HepG2 (cell line): ENCODE results near the gene SLC29A1.

ENCODE experiments used
- CC2D1A ChIP-seq: sonication (generic); formaldehyde crosslinking; IDR thresholded peaks from 2 replicates; pipeline ENCODE4 v1.8.1; 2023; ENCODE audit warnings: mild to moderate bottlenecking, missing genetic modification reagents
- DPF2 ChIP-seq: sonication (generic); formaldehyde crosslinking; IDR thresholded peaks from 2 replicates; pipeline ENCODE4 v1.4.0; 2020; ENCODE audit warnings: mild to moderate bottlenecking, low read depth, missing genetic modification reagents, borderline replicate concordance
- EZH2 ChIP-seq: conservative IDR thresholded peaks from 2 replicates; pipeline ENCODE4 v1.6.1; 2012; ENCODE audit warnings: mild to moderate bottlenecking, low read depth, low read length, moderate library complexity
- HNF4A ChIP-seq: sonication (generic); formaldehyde crosslinking; IDR thresholded peaks from 2 replicates; pipeline ENCODE4 v1.4.0; 2020; ENCODE audit warnings: missing genetic modification reagents
- KLF16 ChIP-seq, 2 experiments: sonication (generic) in 1 of 2; formaldehyde crosslinking in 1 of 2; IDR thresholded peaks; 2 replicates each; pipeline versions ENCODE4 v1.6.1 to v1.8.0; 2016 to 2023; ENCODE audit warnings: missing genetic modification reagents in 2 of 2, missing compliant biosample characterization in 1 of 2
- RAD21 ChIP-seq: fragments of 450-650 bp; formaldehyde crosslinking; IDR thresholded peaks from 2 replicates; pipeline ENCODE4 v1.5.0; 2020; ENCODE audit warnings: mild to moderate bottlenecking
- ZNF224 ChIP-seq: sonication (generic); formaldehyde crosslinking; IDR thresholded peaks from 2 replicates; pipeline ENCODE4 v1.5.0; 2020; ENCODE audit warnings: mild to moderate bottlenecking, missing genetic modification reagents
- ZNF367 ChIP-seq: sonication (generic); formaldehyde crosslinking; IDR thresholded peaks from 2 replicates; pipeline ENCODE4 v1.4.0; 2020; ENCODE audit warnings: missing genetic modification reagents, borderline replicate concordance
- ZNF761 ChIP-seq: sonication (generic); formaldehyde crosslinking; conservative IDR thresholded peaks from 2 replicates; pipeline ENCODE4 v1.4.0; 2020; ENCODE audit warnings: mild to moderate bottlenecking, missing genetic modification reagents
- TF ChIP-seq, protein P1 (sequence below): sonication (generic); formaldehyde crosslinking; IDR thresholded peaks from 2 replicates; pipeline ENCODE4 v1.4.0; 2020; ENCODE audit warnings: missing genetic modification reagents
- TF ChIP-seq, protein P2 (sequence below): IDR thresholded peaks from 2 replicates; pipeline ENCODE4 v1.6.1; 2016; ENCODE audit warnings: control low read depth

DNA sequence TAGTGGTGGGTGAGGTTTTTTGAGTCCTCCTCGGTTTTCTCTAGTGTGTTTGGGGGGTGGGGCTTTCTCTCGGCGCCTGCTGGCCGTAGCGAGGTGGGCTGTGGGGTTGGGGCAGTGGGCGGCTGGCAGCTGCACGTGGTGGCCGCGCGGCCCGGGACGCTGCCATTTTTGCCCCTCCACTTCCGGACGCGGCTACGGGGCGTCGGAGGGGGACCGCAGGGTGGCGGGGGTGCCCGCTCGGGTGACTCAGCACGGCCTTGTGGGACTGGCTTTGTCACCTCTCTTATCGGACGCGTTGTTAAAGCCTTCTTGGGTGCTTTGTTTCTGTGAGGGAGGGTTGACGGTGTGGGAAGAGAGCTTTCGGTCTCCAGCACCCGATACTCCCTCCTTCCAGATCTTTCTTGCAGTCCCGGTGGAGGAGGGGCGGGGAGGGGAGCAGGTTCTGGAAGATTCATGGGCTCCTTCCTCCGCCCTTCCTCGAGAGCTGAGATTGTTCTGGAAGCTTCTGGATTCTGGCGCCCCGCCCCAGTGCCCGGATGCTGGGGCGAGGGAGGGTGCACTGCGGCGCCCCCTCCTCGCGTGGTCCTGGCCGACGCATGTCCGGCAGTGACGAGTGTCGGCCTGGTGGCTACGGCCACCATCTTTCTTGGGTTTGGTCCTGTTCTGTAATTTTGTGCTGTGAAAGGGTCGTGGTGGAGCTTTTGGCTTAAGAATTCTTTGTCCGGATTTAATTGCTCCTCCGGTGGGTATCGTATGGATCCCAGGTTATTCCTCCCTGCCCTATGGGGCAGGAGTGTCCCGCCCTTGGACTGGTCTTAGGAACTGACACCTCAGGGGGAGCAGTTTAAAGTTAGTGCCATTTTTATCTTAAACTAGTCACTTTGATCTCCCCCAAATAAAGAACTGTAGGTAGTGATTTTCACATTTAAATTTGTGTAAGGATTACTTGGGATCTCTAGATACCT is 24.2 kb downstream of the SLC29A1 start:
- TF ChIP-seq EZH2 (no peak), ZNF367 (CRISPR knock-in tag) (no peak), DPF2 (CRISPR knock-in tag) (no peak; the same call in 1 of the 2 replicates), ZNF761 (CRISPR knock-in tag) (peak; percentile 8; the same call in 1 of the 2 replicates), RAD21 (CRISPR knock-in tag) (0 out of 2 replicates have a peak, but pooled peaks have one; percentile 4), HNF4A (no peak), KLF16 (CRISPR knock-in tag; IDR thresholded peaks at IDR 0.05) (no peak; a peak in 1 of 4 replicates), ZNF224 (CRISPR knock-in tag) (peak; percentile 84), CC2D1A (CRISPR knock-in tag) (no peak)
- TF ChIP-seq, protein P1, sequence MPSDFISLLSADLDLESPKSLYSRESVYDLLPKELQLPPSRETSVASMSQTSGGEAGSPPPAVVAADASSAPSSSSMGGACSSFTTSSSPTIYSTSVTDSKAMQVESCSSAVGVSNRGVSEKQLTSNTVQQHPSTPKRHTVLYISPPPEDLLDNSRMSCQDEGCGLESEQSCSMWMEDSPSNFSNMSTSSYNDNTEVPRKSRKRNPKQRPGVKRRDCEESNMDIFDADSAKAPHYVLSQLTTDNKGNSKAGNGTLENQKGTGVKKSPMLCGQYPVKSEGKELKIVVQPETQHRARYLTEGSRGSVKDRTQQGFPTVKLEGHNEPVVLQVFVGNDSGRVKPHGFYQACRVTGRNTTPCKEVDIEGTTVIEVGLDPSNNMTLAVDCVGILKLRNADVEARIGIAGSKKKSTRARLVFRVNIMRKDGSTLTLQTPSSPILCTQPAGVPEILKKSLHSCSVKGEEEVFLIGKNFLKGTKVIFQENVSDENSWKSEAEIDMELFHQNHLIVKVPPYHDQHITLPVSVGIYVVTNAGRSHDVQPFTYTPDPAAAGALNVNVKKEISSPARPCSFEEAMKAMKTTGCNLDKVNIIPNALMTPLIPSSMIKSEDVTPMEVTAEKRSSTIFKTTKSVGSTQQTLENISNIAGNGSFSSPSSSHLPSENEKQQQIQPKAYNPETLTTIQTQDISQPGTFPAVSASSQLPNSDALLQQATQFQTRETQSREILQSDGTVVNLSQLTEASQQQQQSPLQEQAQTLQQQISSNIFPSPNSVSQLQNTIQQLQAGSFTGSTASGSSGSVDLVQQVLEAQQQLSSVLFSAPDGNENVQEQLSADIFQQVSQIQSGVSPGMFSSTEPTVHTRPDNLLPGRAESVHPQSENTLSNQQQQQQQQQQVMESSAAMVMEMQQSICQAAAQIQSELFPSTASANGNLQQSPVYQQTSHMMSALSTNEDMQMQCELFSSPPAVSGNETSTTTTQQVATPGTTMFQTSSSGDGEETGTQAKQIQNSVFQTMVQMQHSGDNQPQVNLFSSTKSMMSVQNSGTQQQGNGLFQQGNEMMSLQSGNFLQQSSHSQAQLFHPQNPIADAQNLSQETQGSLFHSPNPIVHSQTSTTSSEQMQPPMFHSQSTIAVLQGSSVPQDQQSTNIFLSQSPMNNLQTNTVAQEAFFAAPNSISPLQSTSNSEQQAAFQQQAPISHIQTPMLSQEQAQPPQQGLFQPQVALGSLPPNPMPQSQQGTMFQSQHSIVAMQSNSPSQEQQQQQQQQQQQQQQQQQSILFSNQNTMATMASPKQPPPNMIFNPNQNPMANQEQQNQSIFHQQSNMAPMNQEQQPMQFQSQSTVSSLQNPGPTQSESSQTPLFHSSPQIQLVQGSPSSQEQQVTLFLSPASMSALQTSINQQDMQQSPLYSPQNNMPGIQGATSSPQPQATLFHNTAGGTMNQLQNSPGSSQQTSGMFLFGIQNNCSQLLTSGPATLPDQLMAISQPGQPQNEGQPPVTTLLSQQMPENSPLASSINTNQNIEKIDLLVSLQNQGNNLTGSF (CRISPR knock-in tag): no peak; the same call in 1 of the 2 replicates
- TF ChIP-seq, protein P2, sequence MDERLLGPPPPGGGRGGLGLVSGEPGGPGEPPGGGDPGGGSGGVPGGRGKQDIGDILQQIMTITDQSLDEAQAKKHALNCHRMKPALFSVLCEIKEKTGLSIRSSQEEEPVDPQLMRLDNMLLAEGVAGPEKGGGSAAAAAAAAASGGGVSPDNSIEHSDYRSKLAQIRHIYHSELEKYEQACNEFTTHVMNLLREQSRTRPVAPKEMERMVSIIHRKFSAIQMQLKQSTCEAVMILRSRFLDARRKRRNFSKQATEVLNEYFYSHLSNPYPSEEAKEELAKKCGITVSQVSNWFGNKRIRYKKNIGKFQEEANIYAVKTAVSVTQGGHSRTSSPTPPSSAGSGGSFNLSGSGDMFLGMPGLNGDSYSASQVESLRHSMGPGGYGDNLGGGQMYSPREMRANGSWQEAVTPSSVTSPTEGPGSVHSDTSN (CRISPR knock-in tag): no peak
